Activated T-cell treated with anti-CD3 and anti-CD28 coated beads, Interleukin-2, amount 50 U/mL, for 72 hours (primary cell): ENCODE data around the gene FXYD7. TPM values are rescaled to one million over a fixed set of nuclear protein-coding genes. Genes with fewer than 3 reads are reported as not detected.

Experiments
- ATAC-seq, 2 donors: fragments of 150-1000 bp; cut with Tn5 transposase; replicated peaks in 1 of 2; 2 replicates each; pipeline ENCODE4 v1.10.0; 2021; ENCODE audit warnings: moderate library complexity in 2 of 2, mild to moderate bottlenecking in 1 of 2
- DNase-seq, 2 donors: peaks; one replicate each; pipeline ENCODE4 v3.0.0; 2021 to 2022; ENCODE audit warnings: mixed read lengths in 1 of 2
- H3K27ac Mint-ChIP-seq: one replicate; pipeline ENCODE4 v1.8.0; 2022; ENCODE audit warnings: mild to moderate bottlenecking, moderate library complexity, mixed read lengths
- H3K27me3 Mint-ChIP-seq: one replicate; pipeline ENCODE4 v1.8.0; 2022; ENCODE audit warnings: low read depth, mixed read lengths
- H3K36me3 Mint-ChIP-seq, 2 donors: one replicate each; pipeline ENCODE4 v1.8.0; 2022; ENCODE audit warnings: mixed read lengths in 2 of 2, mild to moderate bottlenecking in 1 of 2; ENCODE audit not compliant: insufficient read depth in 2 of 2
- H3K4me1 Mint-ChIP-seq: one replicate; pipeline ENCODE4 v1.8.0; 2022; ENCODE audit warnings: low read depth, mixed read lengths
- H3K4me3 Mint-ChIP-seq, 2 donors: one replicate each; pipeline ENCODE4 v1.8.0; 2022; ENCODE audit warnings: mild to moderate bottlenecking in 2 of 2, mixed read lengths in 2 of 2, moderate library complexity in 2 of 2
- H3K9me3 Mint-ChIP-seq, 2 donors: one replicate each; pipeline ENCODE4 v1.8.0; 2022; ENCODE audit warnings: mixed read lengths in 2 of 2
- total RNA-seq, 2 donors: library from RNA; stranded (reverse); gene quantifications; one replicate each; pipeline ENCODE4 v1.2.3, GENCODE V29; 2022

FXYD7 gene
- total RNA-seq, 2 donors from 2014 or later, result 1.0 to 1.2 TPM

GRCh38 chr19:35136977-35137702 is 5.9 kb upstream of the FXYD7 start:
- Mint-ChIP-seq H3K36me3 (no peaks in the 10 kb centered on the region), H3K9me3 (peaks cover 9% of the 10 kb centered on the region in 2 donors)

GRCh38 chr19:35138305-35138892 is 4.7 kb upstream of the FXYD7 start, which contains the start of gene FXYD1:
TSS of gene FXYD1 (plus strand) at chr19:35138824. CDS start at chr19:35140080, 1,256 bp downstream.
- ATAC-seq (no peak), DNase-seq (no peak)
- no peaks in the 10 kb centered on the region for H3K9me3 Mint-ChIP-seq
- H3K27me3 Mint-ChIP-seq, result peaks cover 11% of the 10 kb centered on the region
- no peak within 1 kb of the TSS for H3K27ac Mint-ChIP-seq
- H3K36me3 Mint-ChIP-seq, result no peaks in the 10 kb centered on the region
- H3K4me1 Mint-ChIP-seq, result peaks cover 17% of the 10 kb centered on the region
- no peak within 1 kb of the TSS for H3K4me3 Mint-ChIP-seq

More at GRCh38 chr19:35136977-35137702, 5.9 kb upstream of the FXYD7 start:
- DNase-seq (no peak), ATAC-seq (no peak)
- peaks cover 15% of the 10 kb centered on the region for H3K4me1 Mint-ChIP-seq
- H3K27me3 Mint-ChIP-seq, result peaks cover 8% of the 10 kb centered on the region
- H3K27ac Mint-ChIP-seq, result no peak overlapping the region
- H3K4me3 Mint-ChIP-seq, result no peak overlapping the region

GRCh38 chr19:35140207-35140961 is 2.7 kb upstream of the FXYD7 start:
- no peak for ATAC-seq
- no peak for DNase-seq
- Mint-ChIP-seq H3K9me3 (no peaks in the 10 kb centered on the region), H3K27ac (no peak overlapping the region), H3K4me1 (peaks cover 27% of the 10 kb centered on the region), H3K36me3 (no peaks in the 10 kb centered on the region), H3K27me3 (peaks cover 18% of the 10 kb centered on the region), H3K4me3 (peak overlapping the region; percentile 49 to 79)

- Mint-ChIP-seq H3K36me3 (no peaks in the 10 kb centered on the region), H3K27me3 (peaks cover 18% of the 10 kb centered on the region), H3K4me3 (peak overlapping the region; percentile 87 to 90), H3K4me1 (peaks cover 27% of the 10 kb centered on the region), H3K9me3 (no peaks in the 10 kb centered on the region), H3K27ac (no peak overlapping the region)
- DNase-seq (peak; percentile 96 to 97), ATAC-seq (peak; percentile 86 to 89)
These were observed 1.9 kb upstream of the FXYD7 start for GRCh38 chr19:35140962-35141836.

- H3K4me3 Mint-ChIP-seq, result peak overlapping the region; percentile 87 to 90
- peak in 1 of 2 donors; percentile 15 for DNase-seq
- H3K36me3 Mint-ChIP-seq, result no peaks in the 10 kb centered on the region
- H3K4me1 Mint-ChIP-seq, result peaks cover 27% of the 10 kb centered on the region
- H3K9me3 Mint-ChIP-seq, result no peaks in the 10 kb centered on the region
- H3K27ac Mint-ChIP-seq, result peak overlapping the region; percentile 30
- peak in 1 of 2 donors; percentile 1 for ATAC-seq
- H3K27me3 Mint-ChIP-seq, result peaks cover 18% of the 10 kb centered on the region
These were observed 1.0 kb upstream of the FXYD7 start for GRCh38 chr19:35141837-35142605.

- ATAC-seq, result peak in 1 of 2 donors; percentile 14
These were observed 337 bp upstream of the FXYD7 start for GRCh38 chr19:35142606-35143230.

GRCh38 chr19:35143818-35144217 is 763 bp downstream of the FXYD7 start:
- H3K27me3 Mint-ChIP-seq, result peaks cover 18% of the 10 kb centered on the region
- H3K36me3 Mint-ChIP-seq, result no peaks in the 10 kb centered on the region
- no peak for DNase-seq
- peak overlapping the region in 1 of 2 donors; percentile 57 for H3K4me3 Mint-ChIP-seq
- peaks cover 27% of the 10 kb centered on the region for H3K4me1 Mint-ChIP-seq
- H3K27ac Mint-ChIP-seq, result no peak overlapping the region
- no peak for ATAC-seq
- H3K9me3 Mint-ChIP-seq, result no peaks in the 10 kb centered on the region

More at GRCh38 chr19:35142606-35143230, 337 bp upstream of the FXYD7 start:
- DNase-seq, result peak; percentile 70 to 83
- Mint-ChIP-seq H3K9me3 (no peaks in the 10 kb centered on the region), H3K4me1 (peaks cover 27% of the 10 kb centered on the region), H3K27me3 (peaks cover 18% of the 10 kb centered on the region), H3K36me3 (no peaks in the 10 kb centered on the region), H3K4me3 (peak overlapping the region; percentile 87 to 90), H3K27ac (no peak overlapping the region)

- Mint-ChIP-seq H3K4me1 (peaks cover 27% of the 10 kb centered on the region), H3K27me3 (peaks cover 18% of the 10 kb centered on the region), H3K27ac (no peak overlapping the region), H3K4me3 (no peak overlapping the region), H3K9me3 (no peaks in the 10 kb centered on the region), H3K36me3 (no peaks in the 10 kb centered on the region)
- DNase-seq (no peak), ATAC-seq (no peak)
These were observed 1.2 kb downstream of the FXYD7 start for GRCh38 chr19:35144259-35144599.

- no peak overlapping the region for H3K4me3 Mint-ChIP-seq
- DNase-seq, result no peak
- H3K9me3 Mint-ChIP-seq, result no peaks in the 10 kb centered on the region
- H3K4me1 Mint-ChIP-seq, result peaks cover 27% of the 10 kb centered on the region
- ATAC-seq, result no peak
- no peak overlapping the region for H3K27ac Mint-ChIP-seq
- H3K27me3 Mint-ChIP-seq, result peaks cover 18% of the 10 kb centered on the region
- no peaks in the 10 kb centered on the region for H3K36me3 Mint-ChIP-seq
These were observed 1.8 kb downstream of the FXYD7 start for GRCh38 chr19:35144600-35145436.

- peaks cover 15% of the 10 kb centered on the region for H3K4me1 Mint-ChIP-seq
- H3K27ac Mint-ChIP-seq, result no peak overlapping the region
- H3K36me3 Mint-ChIP-seq, result no peaks in the 10 kb centered on the region
- H3K27me3 Mint-ChIP-seq, result peaks cover 12% of the 10 kb centered on the region
- ATAC-seq (no peak), DNase-seq (no peak)
- H3K9me3 Mint-ChIP-seq, result no peaks in the 10 kb centered on the region
- no peak overlapping the region for H3K4me3 Mint-ChIP-seq
These were observed 3.8 kb downstream of the FXYD7 start for GRCh38 chr19:35146746-35147459.
